ENCODE measurements around the gene C16orf54. TPM values are rescaled to one million over a fixed set of nuclear protein-coding genes. Genes with fewer than 3 reads are reported as not detected.
"Not testable (repeated sequence)": the region's sequence is repeated elsewhere in the genome, so short reads cannot be mapped to it uniquely, and the experiment has no call there.

C16orf54 gene
- total and polyA plus RNA-seq, 4 donors, result 0.38 to 2.4 (median 0.84) TPM

- no peaks in the 10 kb centered on the region for H3K9me3 ChIP-seq (ENCODE audit: control insufficient read depth in 4 of 4, low read length in 3 of 4)
- H3K4me3 ChIP-seq (ENCODE audit: low read depth in 1 of 3, low read length in 3 of 3), result no peak overlapping the region
- H3K36me3 ChIP-seq (ENCODE audit: control insufficient read depth in 4 of 4, insufficient read depth in 3 of 4, low read depth in 1 of 4, low read length in 3 of 4), result no peaks in the 10 kb centered on the region
- no peak overlapping the region for H3K9ac ChIP-seq (ENCODE audit: low read depth in 1 of 2, low read length in 2 of 2)
- no peaks in the 10 kb centered on the region for H3K27me3 ChIP-seq (ENCODE audit: control insufficient read depth in 4 of 4, insufficient read depth in 4 of 4, low read length in 3 of 4)
- no peak for TF ChIP-seq RXRA (IDR thresholded peaks at IDR 0.05)
- TF ChIP-seq GABPA (IDR thresholded peaks at IDR 0.05 in 1 of 2, conservative IDR thresholded peaks at IDR 0.05 in 1 of 2), result no peak
- TF ChIP-seq HNF4G (IDR thresholded peaks at IDR 0.05), result no peak
- no peak for TF ChIP-seq FOXA1 (IDR thresholded peaks at IDR 0.05)
- no peak for TF ChIP-seq EGR1 (IDR thresholded peaks at IDR 0.05; ENCODE audit: low read depth in 2 of 2)
- peaks cover 0 to 3% (median 2%) of the 10 kb centered on the region in 4 donors for H3K4me1 ChIP-seq (ENCODE audit: control insufficient read depth in 4 of 4, insufficient read depth in 4 of 4, low read length in 3 of 4)
- no peak overlapping the region for H3K27ac ChIP-seq (ENCODE audit: low read depth in 1 of 2, low read length in 2 of 2)
- DNase-seq (ENCODE audit: low spot score), result no peak
- whole genome bisulfite sequencing, result 95% methylated on average over 2 of the region's 2 CpGs
Measured at GRCh38 chr16:29784157-29784556, 38.4 kb upstream of the C16orf54 start.

GRCh38 chr16:29783094-29783953, 37.5 kb upstream of the C16orf54 start:
- not testable (repeated sequence) for H3K27ac ChIP-seq (ENCODE audit: low read depth in 1 of 2, low read length in 2 of 2); H3K4me3 ChIP-seq (ENCODE audit: low read depth in 1 of 3, low read length in 3 of 3); H3K27me3 ChIP-seq (ENCODE audit: control insufficient read depth in 4 of 4, insufficient read depth in 4 of 4, low read length in 3 of 4); H3K36me3 ChIP-seq (ENCODE audit: control insufficient read depth in 4 of 4, insufficient read depth in 3 of 4, low read depth in 1 of 4, low read length in 3 of 4); H3K4me1 ChIP-seq (ENCODE audit: control insufficient read depth in 4 of 4, insufficient read depth in 4 of 4, low read length in 3 of 4); H3K9ac ChIP-seq (ENCODE audit: low read depth in 1 of 2, low read length in 2 of 2); DNase-seq (ENCODE audit: low spot score); H3K9me3 ChIP-seq (ENCODE audit: control insufficient read depth in 4 of 4, low read length in 3 of 4)
- WGBS, result 83% methylated on average over 13 of the region's 13 CpGs
- peak; percentile 34 to 56 for TF ChIP-seq HNF4A (conservative IDR thresholded peaks at IDR 0.05)

GRCh38 chr16:29779474-29779873, 33.7 kb upstream of the C16orf54 start:
- 84% methylated on average over 10 of the region's 10 CpGs for WGBS
- no peak for DNase-seq (ENCODE audit: low spot score)
- Histone ChIP-seq H3K4me1 (ENCODE audit: control insufficient read depth in 4 of 4, insufficient read depth in 4 of 4, low read length in 3 of 4) (peaks cover 0 to under 1% (median 0%) of the 10 kb centered on the region in 4 donors), H3K9me3 (ENCODE audit: control insufficient read depth in 4 of 4, low read length in 3 of 4) (no peaks in the 10 kb centered on the region), H3K36me3 (ENCODE audit: control insufficient read depth in 4 of 4, insufficient read depth in 3 of 4, low read depth in 1 of 4, low read length in 3 of 4) (no peaks in the 10 kb centered on the region), H3K27ac (ENCODE audit: low read depth in 1 of 2, low read length in 2 of 2) (no peak overlapping the region), H3K27me3 (ENCODE audit: control insufficient read depth in 4 of 4, insufficient read depth in 4 of 4, low read length in 3 of 4) (no peaks in the 10 kb centered on the region), H3K9ac (ENCODE audit: low read depth in 1 of 2, low read length in 2 of 2) (no peak overlapping the region), H3K4me3 (ENCODE audit: low read depth in 1 of 3, low read length in 3 of 3) (no peak overlapping the region)
- TF ChIP-seq ZBTB33 (IDR thresholded peaks at IDR 0.05) (no peak), HNF4G (IDR thresholded peaks at IDR 0.05) (no peak), EGR1 (IDR thresholded peaks at IDR 0.05; ENCODE audit: low read depth in 2 of 2) (no peak), HNF4A (conservative IDR thresholded peaks at IDR 0.05) (no peak), REST (IDR thresholded peaks at IDR 0.05) (no peak)
